HEK293 (cell line): Measurements from ENCODE around the gene PDGFB.
A peak's percentile ranks its signal among the peaks of the same experiment; 100 is the strongest.
"Not testable (repeated sequence)": the region's sequence is repeated elsewhere in the genome, so short reads cannot be mapped to it uniquely, and the experiment has no call there.

Source experiments
- CTCF ChIA-PET: fragments of 350-600 bp; formaldehyde crosslinking; extraction: SDS; loops from one replicate; lab custom pipeline; 2021; ENCODE audit warnings: antibody characterized with exemption; lab: Yijun Ruan, JAX
- POLR2A ChIA-PET: fragments of 300-600 bp; formaldehyde crosslinking; extraction: SDS; loops from one replicate; lab custom pipeline; 2020; ENCODE audit warnings: antibody characterized with exemption, inconsistent platforms; lab: Yijun Ruan, JAX
- H3K27ac ChIP-seq: fragments of 200-500 bp; sonication (Bioruptor generic); 2 replicates; pipeline ENCODE4 v1.5.1; 2014; ENCODE audit warnings: low read depth, low read length, control low read depth, inconsistent platforms; ENCODE audit errors: extremely low read depth
- H3K36me3 ChIP-seq, 2 experiments: fragments of 200-500 bp in 1 of 2; sonication (Bioruptor generic) in 1 of 2; 1 replicate in 1 of 2; 2 replicates in 1 of 2; pipeline ENCODE4 v1.5.1; 2014 to 2017; ENCODE audit warnings: inconsistent platforms in 2 of 2, low read length in 2 of 2; ENCODE audit not compliant: control insufficient read depth in 2 of 2, insufficient read depth in 1 of 2
- H3K4me1 ChIP-seq: fragments of 200-500 bp; sonication (Bioruptor generic); 2 replicates; pipeline ENCODE4 v1.5.1; 2014; ENCODE audit warnings: mild to moderate bottlenecking, low read length, inconsistent platforms; ENCODE audit not compliant: control insufficient read depth, insufficient read depth
- H3K4me3 ChIP-seq: 2 replicates; pipeline ENCODE4 v1.5.1; 2011; ENCODE audit warnings: low read depth, mild to moderate bottlenecking, control low read depth, low read length, moderate library complexity
- H3K9me3 ChIP-seq: fragments of 200-500 bp; sonication (Bioruptor generic); 2 replicates; pipeline ENCODE4 v1.5.1; 2014; ENCODE audit warnings: low read depth, low read length, inconsistent platforms; ENCODE audit not compliant: control insufficient read depth, insufficient read depth
- BCL6B ChIP-seq: fragments of 450-650 bp; formaldehyde crosslinking; IDR thresholded peaks from 2 replicates; pipeline ENCODE4 v1.5.1; 2017; ENCODE audit warnings: missing biosample characterization, missing genetic modification characterization
- CTCF ChIP-seq: fragments of 450-650 bp; formaldehyde crosslinking; IDR thresholded peaks from 2 replicates; pipeline ENCODE4 v1.5.1; 2016; ENCODE audit warnings: missing biosample characterization, missing genetic modification characterization
- KLF7 ChIP-seq: fragments of 450-650 bp; formaldehyde crosslinking; IDR thresholded peaks from 2 replicates; pipeline ENCODE4 v1.5.1; 2016; ENCODE audit warnings: missing biosample characterization, missing genetic modification characterization, borderline replicate concordance
- OSR2 ChIP-seq: fragments of 450-650 bp; formaldehyde crosslinking; IDR thresholded peaks from 2 replicates; pipeline ENCODE4 v1.5.1; 2016; ENCODE audit warnings: missing biosample characterization, missing genetic modification characterization
- SP2 ChIP-seq: fragments of 450-650 bp; formaldehyde crosslinking; IDR thresholded peaks from 2 replicates; pipeline ENCODE4 v1.5.1; 2016; ENCODE audit warnings: missing biosample characterization, missing genetic modification characterization
- SP7 ChIP-seq: fragments of 450-650 bp; formaldehyde crosslinking; IDR thresholded peaks from 2 replicates; pipeline ENCODE4 v1.5.1; 2016; ENCODE audit warnings: missing biosample characterization, missing genetic modification characterization
- ZBTB49 ChIP-seq: fragments of 450-650 bp; formaldehyde crosslinking; IDR thresholded peaks from 2 replicates; pipeline ENCODE4 v1.5.1; 2016; ENCODE audit warnings: missing biosample characterization, missing genetic modification characterization, low read depth
- ZNF10 ChIP-seq: fragments of 450-650 bp; formaldehyde crosslinking; IDR thresholded peaks from 2 replicates; pipeline ENCODE4 v1.5.1; 2017; ENCODE audit warnings: missing biosample characterization, missing genetic modification characterization
- ZNF138 ChIP-seq: fragments of 450-650 bp; formaldehyde crosslinking; IDR thresholded peaks from 2 replicates; pipeline ENCODE4 v1.5.1; 2016; ENCODE audit warnings: missing biosample characterization, missing genetic modification characterization, borderline replicate concordance
- ZNF146 ChIP-seq: fragments of 450-650 bp; formaldehyde crosslinking; IDR thresholded peaks from 2 replicates; pipeline ENCODE4 v1.5.1; 2016; ENCODE audit warnings: missing biosample characterization, missing genetic modification characterization
- ZNF18 ChIP-seq: fragments of 450-650 bp; formaldehyde crosslinking; IDR thresholded peaks from 2 replicates; pipeline ENCODE4 v1.5.1; 2016; ENCODE audit warnings: missing biosample characterization, missing genetic modification characterization
- ZNF239 ChIP-seq: fragments of 450-650 bp; formaldehyde crosslinking; IDR thresholded peaks from 2 replicates; pipeline ENCODE4 v1.5.1; 2016; ENCODE audit warnings: missing biosample characterization, missing genetic modification characterization
- ZNF350 ChIP-seq: fragments of 450-650 bp; formaldehyde crosslinking; IDR thresholded peaks from 2 replicates; pipeline ENCODE4 v1.5.0; 2017; ENCODE audit warnings: missing biosample characterization, mild to moderate bottlenecking, missing genetic modification characterization
- ZNF394 ChIP-seq: fragments of 450-650 bp; formaldehyde crosslinking; IDR thresholded peaks from 2 replicates; pipeline ENCODE4 v1.5.1; 2016; ENCODE audit warnings: missing biosample characterization, missing genetic modification characterization, mild to moderate bottlenecking, moderate library complexity, borderline replicate concordance
- ZNF560 ChIP-seq: fragments of 450-650 bp; formaldehyde crosslinking; IDR thresholded peaks from 2 replicates; pipeline ENCODE4 v1.5.1; 2017; ENCODE audit warnings: missing biosample characterization, missing genetic modification characterization, borderline replicate concordance
- ZNF600 ChIP-seq: fragments of 450-650 bp; formaldehyde crosslinking; IDR thresholded peaks from 2 replicates; pipeline ENCODE4 v1.5.1; 2016; ENCODE audit warnings: missing biosample characterization, missing genetic modification characterization
- ZNF629 ChIP-seq: fragments of 450-650 bp; formaldehyde crosslinking; IDR thresholded peaks from 2 replicates; pipeline ENCODE4 v1.5.1; 2017; ENCODE audit warnings: missing biosample characterization, missing genetic modification characterization
- ZNF76 ChIP-seq: fragments of 450-650 bp; formaldehyde crosslinking; IDR thresholded peaks from 2 replicates; pipeline ENCODE4; 2016; ENCODE audit warnings: low read depth, missing biosample characterization, missing genetic modification characterization, borderline replicate concordance

PDGFB gene

GRCh38 chr22:39219071-39220039 lies 25.4 kb downstream of the PDGFB start:
- no peaks in the 10 kb centered on the region for H3K9me3 ChIP-seq
- CTCF ChIA-PET = no interaction called here
- no peaks in the 10 kb centered on the region for H3K36me3 ChIP-seq
- POLR2A ChIA-PET = interaction anchor here (1.0 kb wide), 1 partner anchor 44 kb away, joined by 3 read pairs; no protein-coding TSS in a partner anchor
- H3K27ac ChIP-seq = no peak overlapping the region
- no peaks in the 10 kb centered on the region for H3K4me1 ChIP-seq
- H3K4me3 ChIP-seq = no peak overlapping the region
- TF ChIP-seq SP2 (0 out of 2 replicates have a peak, but pooled peaks have one; percentile 13), ZNF18 (no peak), ZNF600 (tag by site-specific recombination) (no peak), ZNF350 (tag by site-specific recombination) (no peak), KLF7 (no peak), ZNF394 (peak; percentile 21; the same call in 1 of the 2 replicates), ZNF76 (tag by site-specific recombination) (no peak), ZNF10 (tag by site-specific recombination) (no peak), BCL6B (no peak), ZBTB49 (tag by site-specific recombination) (no peak), ZNF629 (tag by site-specific recombination) (no peak), SP7 (tag by site-specific recombination) (no peak), ZNF560 (tag by site-specific recombination) (no peak), ZNF138 (no peak), CTCF (tag by site-specific recombination) (no peak), ZNF239 (tag by site-specific recombination) (no peak), OSR2 (tag by site-specific recombination) (no peak)

GRCh38 chr22:39218432-39218831 lies 26.4 kb downstream of the PDGFB start:
- H3K27ac ChIP-seq, H3K9me3 ChIP-seq, POLR2A ChIA-PET, H3K36me3 ChIP-seq, H3K4me1 ChIP-seq, CTCF ChIA-PET, H3K4me3 ChIP-seq: not testable (repeated sequence)
- TF ChIP-seq ZNF146 = peak; percentile 62; the same call in 1 of the 2 replicates
